Endothelial cell (in vitro differentiated cells): ENCODE results near the gene AHDC1. TPM values are rescaled to one million over a fixed set of nuclear protein-coding genes. Genes with fewer than 3 reads are reported as not detected.

Experiments
- DNase-seq: peaks from one replicate; pipeline ENCODE4 v3.0.0; 2021; ENCODE audit warnings: low spot score
- H3K27ac Mint-ChIP-seq: one replicate; pipeline ENCODE4 v1.8.0; 2021; ENCODE audit warnings: mixed read lengths, inconsistent platforms; ENCODE audit not compliant: unreplicated experiment
- H3K27me3 Mint-ChIP-seq: one replicate; pipeline ENCODE4 v1.8.0; 2021; ENCODE audit warnings: mild to moderate bottlenecking, moderate library complexity, mixed read lengths, inconsistent platforms; ENCODE audit not compliant: unreplicated experiment
- H3K36me3 Mint-ChIP-seq: one replicate; pipeline ENCODE4 v1.8.0; 2021; ENCODE audit warnings: mild to moderate bottlenecking, low read depth, mixed read lengths, inconsistent platforms; ENCODE audit not compliant: unreplicated experiment
- H3K4me1 Mint-ChIP-seq: one replicate; pipeline ENCODE4 v1.8.0; 2021; ENCODE audit warnings: mild to moderate bottlenecking, mixed read lengths, inconsistent platforms; ENCODE audit not compliant: unreplicated experiment
- H3K4me3 Mint-ChIP-seq: one replicate; pipeline ENCODE4 v1.8.0; 2021; ENCODE audit warnings: mild to moderate bottlenecking, mixed read lengths, inconsistent platforms; ENCODE audit not compliant: unreplicated experiment
- H3K9me3 Mint-ChIP-seq: one replicate; pipeline ENCODE4 v1.8.0; 2021; ENCODE audit warnings: mixed read lengths, inconsistent platforms; ENCODE audit not compliant: unreplicated experiment
- CTCF ChIP-seq: fragments of 200-600 bp; sonication (generic); IDR thresholded peaks from one replicate; pipeline ENCODE4 v1.5.0; 2021; ENCODE audit warnings: antibody characterized with exemption; ENCODE audit not compliant: unreplicated experiment
- total RNA-seq: library from RNA; stranded (reverse); fragmentation: NEBNext Ultra II Directional; extraction: Animal tissue kit (Norgen Biotek cat#: 25700); gene quantifications from one replicate; pipeline ENCODE4 v1.2.1, GENCODE V29; 2021; ENCODE audit not compliant: unreplicated experiment

AHDC1 gene
- total RNA-seq, 1 donor from 2014 or later = 48.0 TPM

DNA sequence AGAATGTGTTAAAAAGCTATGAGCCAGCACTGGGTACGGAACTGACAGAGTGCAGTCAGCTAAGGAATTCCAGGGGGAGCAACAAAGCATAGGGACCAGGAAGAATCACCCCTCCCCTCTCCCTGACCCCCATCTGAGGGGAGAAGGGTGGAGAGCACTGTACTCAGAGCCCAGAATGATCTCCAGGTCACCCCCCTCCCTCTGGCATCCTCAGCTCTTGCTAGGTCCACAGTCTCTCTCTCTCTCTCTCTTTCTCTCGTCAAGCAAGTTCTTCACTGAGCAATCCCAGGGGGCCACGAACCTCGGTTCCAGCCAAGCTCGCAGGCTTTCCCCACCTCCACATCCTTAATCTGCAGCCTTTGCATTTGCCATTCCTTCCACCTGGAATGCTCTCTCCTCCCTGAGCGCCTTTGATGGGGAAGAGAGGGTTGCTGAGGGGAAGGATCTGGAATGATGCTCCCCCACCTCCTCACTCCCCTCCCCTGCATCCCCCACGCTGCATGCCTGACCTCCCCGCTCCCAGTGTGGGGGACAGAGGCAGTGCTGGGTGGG, 107.3 kb downstream of the AHDC1 start:
- DNase-seq = peak; percentile 26
- no peak overlapping the region for H3K27ac Mint-ChIP-seq
- no peak overlapping the region for H3K4me3 Mint-ChIP-seq
- H3K4me1 Mint-ChIP-seq = peaks cover 3% of the 10 kb centered on the region
- no peaks in the 10 kb centered on the region for H3K36me3 Mint-ChIP-seq
- no peak for TF ChIP-seq CTCF
- no peaks in the 10 kb centered on the region for H3K27me3 Mint-ChIP-seq
- no peaks in the 10 kb centered on the region for H3K9me3 Mint-ChIP-seq

- no peak for DNase-seq
- peaks cover 5% of the 10 kb centered on the region for H3K36me3 Mint-ChIP-seq
- no peaks in the 10 kb centered on the region for H3K9me3 Mint-ChIP-seq
- TF ChIP-seq CTCF = no peak
- no peak overlapping the region for H3K4me3 Mint-ChIP-seq
- H3K4me1 Mint-ChIP-seq = peaks cover 23% of the 10 kb centered on the region
- peaks cover 13% of the 10 kb centered on the region for H3K27me3 Mint-ChIP-seq
- no peak overlapping the region for H3K27ac Mint-ChIP-seq
These were observed 111.1 kb downstream of the AHDC1 start for GRCh38 chr1:27492796-27493195.

- TF ChIP-seq CTCF = no peak
- Mint-ChIP-seq H3K27me3 (peaks cover 13% of the 10 kb centered on the region), H3K27ac (no peak overlapping the region), H3K4me1 (peaks cover 23% of the 10 kb centered on the region), H3K36me3 (peaks cover 5% of the 10 kb centered on the region), H3K9me3 (no peaks in the 10 kb centered on the region), H3K4me3 (no peak overlapping the region)
- no peak for DNase-seq
These were observed 111.9 kb downstream of the AHDC1 start for GRCh38 chr1:27491748-27492700.

- peak within 1 kb of the TSS; percentile 99 for H3K4me3 Mint-ChIP-seq
- H3K27ac Mint-ChIP-seq = peak within 1 kb of the TSS; percentile 99
These were observed 113.8 kb downstream of the AHDC1 start, which contains the start of gene WASF2 for GRCh38 chr1:27489973-27490741. Gene WASF2, minus strand, starts transcription at chr1:27490167. Its CDS starts 61,277 bp downstream, at chr1:27428890.

More at GRCh38 chr1:27489973-27490741, 113.8 kb downstream of the AHDC1 start, which contains the start of gene WASF2:
- peaks cover 20% of the 10 kb centered on the region for H3K4me1 Mint-ChIP-seq
- no peaks in the 10 kb centered on the region for H3K9me3 Mint-ChIP-seq
- peak; percentile 95 for DNase-seq
- peaks cover 13% of the 10 kb centered on the region for H3K27me3 Mint-ChIP-seq
- no peak for TF ChIP-seq CTCF
- H3K36me3 Mint-ChIP-seq = peaks cover 5% of the 10 kb centered on the region
